Left ventricle myocardium superior (tissue), 1 donor: ENCODE measurements around the gene DDX50. TPM values are rescaled to one million over a fixed set of nuclear protein-coding genes. Genes with fewer than 3 reads are reported as not detected.
"Not testable (repeated sequence)": the region's sequence is repeated elsewhere in the genome, so short reads cannot be mapped to it uniquely, and the experiment has no call there.

Experiments
- ATAC-seq: fragments of 200-7000 bp; cut with Tn5 transposase; one replicate; pipeline ENCODE4 v1.9.1; 2020; ENCODE audit warnings: mild to moderate bottlenecking, moderate library complexity
- DNase-seq: peaks from one replicate; pipeline ENCODE4 v3.0.0-alpha.2; 2020
- intact Hi-C: fragments of 100-400 bp; cut with micrococcal nuclease; formaldehyde crosslinking; loops from one replicate; pipeline ENCODE4 v1.11.0; 2022
- total RNA-seq: library from RNA; stranded (reverse); fragmentation: NEBNext Ultra II Directional; extraction: Animal tissue kit (Norgen Biotek cat#: 25700); gene quantifications from one replicate; pipeline ENCODE4 v1.2.1, GENCODE V29; 2021
- donor health status: DM: no; HTN: yes; CAD: no; lungs with severe emphysema.

DDX50 gene
- total RNA-seq, 1 donor from 2014 or later = 20.4 TPM

DNA sequence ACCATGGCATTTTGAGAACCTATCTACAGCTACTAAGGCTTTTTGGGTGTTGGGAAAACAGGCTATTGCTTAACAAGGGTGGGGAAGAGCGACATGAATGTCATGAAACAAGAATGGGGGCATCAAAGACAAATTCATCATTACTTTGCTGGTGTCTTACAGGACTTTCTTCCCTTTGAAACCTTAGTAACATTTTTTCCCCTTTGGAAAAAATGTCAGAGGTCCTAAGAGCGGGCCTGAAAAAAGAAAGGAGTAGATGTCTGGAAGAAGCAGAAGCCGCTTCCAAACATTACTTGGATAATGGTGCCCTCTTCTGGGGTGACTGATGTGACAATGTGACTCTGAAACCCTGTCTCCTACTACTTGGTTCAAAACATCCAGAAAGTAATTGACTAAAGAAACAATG, 3.8 kb upstream of the DDX50 start:
- ATAC-seq = no peak
- no peak for DNase-seq
- intact Hi-C loops = loop anchor here (10.0 kb wide), 1 partner anchor 343 kb away; no protein-coding TSS in a partner anchor

GRCh38 chr10:68899186-68899745, 1.8 kb upstream of the DDX50 start:
- intact Hi-C loops = loop anchor here (10.0 kb wide), 1 partner anchor 344 kb away; no protein-coding TSS in a partner anchor
- DNase-seq = no peak

GRCh38 chr10:68900427-68901104, 549 bp upstream of the DDX50 start:
- intact Hi-C loops = no loop called here
- ATAC-seq (peak; percentile 78), DNase-seq (peak; percentile 87)

More at GRCh38 chr10:68899186-68899745, 1.8 kb upstream of the DDX50 start:
- no peak for ATAC-seq

- DNase-seq (no peak), ATAC-seq (no peak)
- intact Hi-C loops = no loop called here
Observed at GRCh38 chr10:68902382-68902781, 1.3 kb downstream of the DDX50 start.

DNA sequence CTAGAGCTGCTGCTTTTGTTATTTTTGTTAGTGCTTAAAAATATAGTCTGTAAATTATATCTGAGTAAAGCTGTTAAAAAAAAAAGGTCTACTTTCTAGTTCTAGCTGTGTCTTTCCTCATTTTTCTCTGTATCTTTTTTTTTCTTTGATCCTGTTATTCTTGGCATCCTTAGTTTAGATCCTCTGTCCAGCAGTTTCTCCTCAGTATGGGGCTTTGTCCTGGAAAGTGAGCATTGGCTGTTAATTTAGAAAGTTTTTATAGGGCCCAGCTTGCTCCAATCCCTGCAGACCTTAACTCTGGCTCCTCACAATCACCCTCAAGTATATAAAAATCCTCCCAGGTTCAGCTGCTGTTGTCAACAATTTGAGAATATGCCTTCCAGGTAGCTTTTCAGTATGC, 23.5 kb downstream of the DDX50 start:
- no peak for ATAC-seq

GRCh38 chr10:68925489-68925888, 24.4 kb downstream of the DDX50 start:
- intact Hi-C loops = no loop called here
- no peak for ATAC-seq

More for the DNA sequence above, 23.5 kb downstream of the DDX50 start:
- DNase-seq = no peak
- intact Hi-C loops = no loop called here

GRCh38 chr10:68929157-68929556, 28.0 kb downstream of the DDX50 start:
- ATAC-seq, intact Hi-C loops, DNase-seq: not testable (repeated sequence)

More at GRCh38 chr10:68925489-68925888, 24.4 kb downstream of the DDX50 start:
- DNase-seq = no peak

DNA sequence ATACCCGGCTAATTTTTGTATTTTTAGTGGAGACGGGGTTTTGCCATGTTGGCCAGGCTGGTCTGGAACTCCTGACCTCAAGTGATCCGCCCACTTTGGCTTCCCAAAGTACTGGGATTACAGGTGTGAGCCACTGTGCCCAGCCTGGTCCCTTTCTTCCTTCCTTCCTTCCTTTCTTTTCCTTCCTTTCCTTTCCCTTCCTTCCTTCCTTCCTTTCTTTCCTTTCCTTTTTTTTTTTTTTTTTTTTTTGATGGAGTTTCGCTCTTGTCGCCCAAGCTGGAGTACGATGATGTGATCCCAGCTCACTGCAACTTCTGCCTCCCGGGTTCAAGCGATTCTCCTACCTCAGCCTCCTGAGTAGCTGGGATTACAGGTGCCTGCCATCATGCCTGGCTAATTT, 28.8 kb downstream of the DDX50 start:
- ATAC-seq, DNase-seq, intact Hi-C loops: not testable (repeated sequence)

DNA sequence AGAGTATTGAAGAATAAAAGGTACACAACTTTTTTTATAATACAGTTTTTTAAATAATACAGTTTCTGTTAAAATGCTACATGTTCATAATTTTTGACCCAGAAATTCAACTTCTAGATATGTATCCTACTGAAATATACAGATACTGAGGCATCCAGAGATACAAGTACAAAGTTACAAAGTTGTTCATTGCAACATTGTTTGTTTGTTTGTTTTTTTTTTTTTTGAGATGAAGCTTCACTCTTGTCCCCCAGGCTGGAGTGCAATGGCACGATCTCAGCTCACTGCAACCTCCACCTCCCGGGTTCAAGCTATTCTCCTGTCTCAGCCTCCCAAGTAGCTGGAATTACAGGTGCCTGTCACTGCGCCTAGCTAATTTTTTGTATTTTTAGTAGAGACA, 31.7 kb downstream of the DDX50 start:
- ATAC-seq, intact Hi-C loops, DNase-seq: not testable (repeated sequence)

DNA sequence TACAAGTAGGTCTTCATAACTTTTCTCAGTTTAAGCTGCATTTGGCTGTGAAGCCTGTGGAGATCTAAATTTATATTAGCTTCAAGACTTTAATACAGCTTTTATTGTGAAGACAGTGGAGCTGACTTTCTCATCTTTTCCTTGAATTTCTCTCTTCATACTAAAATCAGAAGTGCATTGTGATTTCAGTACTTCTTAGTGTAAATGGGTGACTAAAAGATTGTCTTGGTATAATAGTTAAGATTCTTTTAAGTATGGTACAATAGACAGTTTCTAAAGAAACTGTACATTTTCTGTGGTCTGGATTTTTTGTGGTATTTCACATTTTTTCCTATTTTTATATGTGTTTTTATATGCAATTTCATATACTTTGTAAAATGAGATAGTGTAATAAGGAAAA, 33.9 kb downstream of the DDX50 start:
- no peak for DNase-seq
- ATAC-seq = no peak

DNA sequence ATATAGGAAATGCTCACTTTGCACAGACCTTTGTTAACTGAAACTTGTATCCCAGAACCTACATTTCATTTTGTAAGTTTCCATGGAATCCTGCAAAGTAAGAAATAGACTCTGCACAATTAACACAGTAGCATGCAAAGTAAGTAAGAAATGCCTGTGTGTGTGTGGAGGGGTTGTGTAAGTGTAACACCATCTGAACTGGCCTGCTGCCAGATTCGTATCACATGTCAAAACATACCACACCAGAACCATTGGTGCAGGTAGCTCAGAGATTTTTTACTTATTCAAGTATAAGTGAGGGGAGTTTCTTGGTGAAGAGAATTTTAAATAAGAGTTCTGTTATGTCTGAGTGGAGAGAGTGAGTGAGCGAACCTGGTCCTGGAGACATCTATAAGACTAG, 37.0 kb downstream of the DDX50 start:
- DNase-seq (no peak), ATAC-seq (no peak)
- intact Hi-C loops = no loop called here

More for the DNA sequence above, 33.9 kb downstream of the DDX50 start:
- intact Hi-C loops = no loop called here

- ATAC-seq = no peak
- intact Hi-C loops = no loop called here
- no peak for DNase-seq
Observed at GRCh38 chr10:68938884-68939283, 37.8 kb downstream of the DDX50 start.

GRCh38 chr10:68940917-68941316, 39.8 kb downstream of the DDX50 start:
- intact Hi-C loops, ATAC-seq, DNase-seq: not testable (repeated sequence)

DNA sequence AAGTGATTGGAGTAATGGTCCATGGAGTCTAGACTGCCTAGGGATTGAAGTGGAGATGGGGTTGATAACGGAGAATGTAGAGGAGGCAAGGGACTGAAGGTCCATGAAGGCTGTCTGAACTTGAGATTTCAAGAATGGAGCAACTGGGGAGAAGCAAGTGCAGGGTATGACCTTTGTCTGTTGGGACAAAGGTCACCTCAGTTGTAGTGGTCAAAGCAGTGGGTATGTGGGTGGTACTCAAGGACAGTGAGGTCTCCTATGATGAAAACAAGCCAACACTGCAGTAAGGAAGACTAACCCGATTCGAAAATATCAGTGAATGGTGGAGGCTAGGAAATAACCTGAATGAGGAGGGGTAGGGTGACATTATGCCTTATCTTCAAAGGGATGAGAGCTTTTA, 49.5 kb downstream of the DDX50 start:
- ATAC-seq = no peak
- no peak for DNase-seq
- intact Hi-C loops = no loop called here

- no peak for DNase-seq
- ATAC-seq = no peak
- intact Hi-C loops = no loop called here
Observed at GRCh38 chr10:68954904-68955303, 53.8 kb downstream of the DDX50 start.

GRCh38 chr10:68955355-68955831, 54.3 kb downstream of the DDX50 start:
- no peak for DNase-seq
- intact Hi-C loops = no loop called here
- ATAC-seq = no peak

DNA sequence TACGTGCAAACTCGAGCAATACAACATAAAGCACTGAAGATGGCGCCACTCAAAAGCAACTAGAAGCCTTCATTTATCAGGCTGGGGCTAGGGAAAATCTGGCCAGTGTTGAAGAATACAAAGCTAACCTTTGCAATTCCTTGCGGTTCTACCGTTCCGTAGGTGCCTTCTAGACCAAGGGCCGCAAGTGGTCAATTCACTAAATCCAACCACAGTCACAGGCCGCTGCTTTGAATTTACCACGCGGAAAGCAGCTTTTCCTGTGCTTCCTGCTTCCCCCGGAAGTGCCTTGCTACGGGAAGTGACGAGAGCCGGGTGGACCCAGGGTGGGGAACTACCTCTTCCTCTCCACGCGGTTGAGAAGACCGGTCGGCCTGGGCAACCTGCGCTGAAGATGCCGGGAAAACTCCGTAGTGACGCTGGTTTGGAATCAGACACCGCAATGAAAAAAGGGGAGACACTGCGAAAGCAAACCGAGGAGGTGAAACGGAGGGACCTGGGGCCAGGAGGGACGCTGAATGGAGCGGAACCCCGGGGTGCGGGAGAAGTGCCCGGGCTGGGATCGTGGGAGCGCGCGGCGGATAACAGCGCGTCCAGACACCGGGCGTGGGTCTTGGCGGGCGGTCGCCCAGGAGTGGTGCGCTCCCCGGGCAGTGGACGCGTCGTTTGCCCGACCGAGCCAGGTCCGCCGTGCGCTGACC, 54.9 kb downstream of the DDX50 start, which contains the start of gene DDX21:
TSS of gene DDX21 (plus strand) at position 339 of the 701 bp plus-strand sequence. CDS start at position 395, 56 bp downstream.
- intact Hi-C loops = no loop called here
- ATAC-seq (peak; percentile 99), DNase-seq (peak; percentile 88)

DNA sequence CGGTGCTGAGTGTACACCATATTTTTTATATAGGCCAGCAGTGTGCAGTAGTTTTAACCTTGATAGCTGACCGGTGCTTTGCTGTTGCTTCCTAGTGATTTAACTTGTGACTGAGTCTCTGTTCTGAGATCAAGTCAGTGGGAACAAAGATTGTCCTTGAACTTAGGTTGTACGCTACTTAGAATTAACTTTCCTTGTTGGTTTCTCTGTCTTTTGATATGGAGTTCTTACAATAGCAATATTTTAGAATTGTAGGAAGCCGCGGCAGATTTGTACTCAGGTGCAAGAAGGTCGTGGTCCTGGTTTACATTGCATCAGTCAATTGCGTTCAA, 56.1 kb downstream of the DDX50 start:
- intact Hi-C loops = no loop called here
- no peak for DNase-seq
- no peak for ATAC-seq

DNA sequence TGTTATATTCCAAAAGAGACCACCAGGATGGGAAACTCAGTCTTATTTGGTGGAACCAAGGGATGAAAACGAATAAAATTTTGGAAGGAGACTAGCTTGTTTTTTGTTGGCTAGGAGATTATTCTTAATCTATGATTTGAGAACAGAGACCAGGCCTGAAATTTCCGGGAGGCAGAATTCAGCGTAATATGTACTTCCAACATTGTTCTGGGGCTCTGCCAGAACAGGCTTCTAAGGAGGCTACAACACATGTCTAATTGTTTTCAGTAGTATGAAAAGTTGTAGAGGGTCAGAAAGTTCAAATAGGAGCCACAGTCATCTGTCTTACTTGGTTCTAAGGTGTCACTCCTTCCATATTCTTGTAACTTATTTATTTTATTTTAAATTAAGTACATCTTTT, 56.5 kb downstream of the DDX50 start:
- intact Hi-C loops = no loop called here
- no peak for ATAC-seq
- no peak for DNase-seq
